GM23338 (cell line): ENCODE data around the gene PDF. TPM values are rescaled to one million over a fixed set of nuclear protein-coding genes. Genes with fewer than 3 reads are reported as not detected.

Experiments used
- ATAC-seq: fragments of 200-7000 bp; cut with Tn5 transposase; 3 replicates; pipeline ENCODE4 v1.9.1; 2020
- DNase-seq: peaks from one replicate; pipeline ENCODE4 v3.0.0-alpha.2; 2015; ENCODE audit warnings: low spot score
- H2AFZ ChIP-seq: fragments of 200-600 bp; sonication (generic); 2 replicates; pipeline ENCODE4 v1.8.0; 2016; ENCODE audit warnings: antibody characterized with exemption, mild to moderate bottlenecking, moderate library complexity
- H3F3A ChIP-seq: fragments of 200-600 bp; sonication (generic); replicated peaks from 2 replicates; pipeline ENCODE4 v1.8.0; 2017; ENCODE audit warnings: antibody characterized with exemption, mixed run types, low read depth
- H3K27ac ChIP-seq: fragments of 200-600 bp; sonication (generic); 2 replicates; pipeline ENCODE4 v1.6.1; 2016; ENCODE audit warnings: low read depth
- H3K27me3 ChIP-seq: fragments of 200-600 bp; sonication (generic); 2 replicates; pipeline ENCODE4 v1.8.0; 2016; ENCODE audit warnings: mild to moderate bottlenecking, mixed run types, moderate library complexity; ENCODE audit not compliant: insufficient read depth
- H3K36me3 ChIP-seq: fragments of 200-600 bp; sonication (generic); 2 replicates; pipeline ENCODE4 v1.8.0; 2016; ENCODE audit warnings: mild to moderate bottlenecking; ENCODE audit not compliant: insufficient read depth
- H3K4me1 ChIP-seq: fragments of 200-600 bp; sonication (generic); 2 replicates; pipeline ENCODE4 v1.8.0; 2016; ENCODE audit warnings: mild to moderate bottlenecking, moderate library complexity; ENCODE audit not compliant: insufficient read depth
- H3K4me2 ChIP-seq: fragments of 200-600 bp; sonication (generic); 2 replicates; pipeline ENCODE4 v1.7.1; 2017; ENCODE audit warnings: mixed run types
- H3K4me3 ChIP-seq: fragments of 200-600 bp; sonication (generic); 2 replicates; pipeline ENCODE4 v1.6.1; 2016; ENCODE audit warnings: mixed run types
- H3K79me2 ChIP-seq: fragments of 200-600 bp; sonication (generic); replicated peaks from 2 replicates; pipeline ENCODE4 v1.8.0; 2017; ENCODE audit warnings: mild to moderate bottlenecking; ENCODE audit not compliant: insufficient read depth
- H3K9me2 ChIP-seq: fragments of 200-600 bp; sonication (generic); 2 replicates; pipeline ENCODE4 v1.8.0; 2017; ENCODE audit not compliant: insufficient read depth
- H4K20me1 ChIP-seq: fragments of 200-600 bp; sonication (generic); replicated peaks from 2 replicates; pipeline ENCODE4 v1.8.0; 2017; ENCODE audit warnings: mild to moderate bottlenecking; ENCODE audit not compliant: insufficient read depth
- H3K27ac Mint-ChIP-seq: 2 replicates; pipeline ENCODE4 v1.8.0; 2020; ENCODE audit warnings: inconsistent platforms, mild to moderate bottlenecking, moderate library complexity, mixed read lengths
- H3K27me3 Mint-ChIP-seq: 3 replicates; pipeline ENCODE4 v1.8.0; 2022; ENCODE audit warnings: low read depth, mild to moderate bottlenecking, moderate library complexity, mixed read lengths, inconsistent platforms; ENCODE audit not compliant: insufficient read depth, poor library complexity
- H3K36me3 Mint-ChIP-seq: 3 replicates; pipeline ENCODE4 v1.8.0; 2021; ENCODE audit warnings: low read depth, mild to moderate bottlenecking, inconsistent platforms, moderate library complexity, mixed read lengths
- H3K4me1 Mint-ChIP-seq: 3 replicates; pipeline ENCODE4 v1.8.0; 2020; ENCODE audit warnings: mild to moderate bottlenecking, inconsistent platforms, mixed read lengths
- H3K4me3 Mint-ChIP-seq: 3 replicates; pipeline ENCODE4 v1.8.0; 2021; ENCODE audit warnings: moderate library complexity, mild to moderate bottlenecking, inconsistent platforms, mixed read lengths
- H3K9me3 Mint-ChIP-seq: 3 replicates; pipeline ENCODE4 v1.8.0; 2020; ENCODE audit warnings: moderate library complexity, mild to moderate bottlenecking, inconsistent platforms, mixed read lengths
- CREB1 ChIP-seq: fragments of 250-450 bp; sonication (Bioruptor Pico); IDR thresholded peaks from 2 replicates; pipeline ENCODE4 v1.5.0; 2020; ENCODE audit warnings: low read depth, mild to moderate bottlenecking, moderate library complexity
- CTCF ChIP-seq, 2 experiments: fragments of 200-600 bp in 1 of 2; sonication (generic) in 1 of 2; conservative IDR thresholded peaks; 2 replicates each; pipeline versions ENCODE4 v1.5.1 to v1.6.1; 2016 to 2017; ENCODE audit warnings: antibody characterized with exemption in 2 of 2, low read depth in 2 of 2, mild to moderate bottlenecking in 2 of 2, moderate library complexity in 1 of 2
- ETS1 ChIP-seq: IDR thresholded peaks from 2 replicates; pipeline ENCODE4 v1.6.1; 2016; ENCODE audit warnings: antibody characterized with exemption
- EZH2 ChIP-seq: fragments of 200-600 bp; sonication (generic); IDR thresholded peaks from one replicate; pipeline ENCODE4 v1.8.0; 2017; ENCODE audit warnings: antibody characterized with exemption, mild to moderate bottlenecking, low read depth; ENCODE audit not compliant: unreplicated experiment
- EZH2phosphoT487 ChIP-seq: fragments of 200-600 bp; sonication (generic); IDR thresholded peaks from one replicate; pipeline ENCODE4 v1.8.1; 2018; ENCODE audit warnings: antibody characterized with exemption; ENCODE audit not compliant: unreplicated experiment
- JUNB ChIP-seq: IDR thresholded peaks from one replicate; pipeline ENCODE4 v1.6.1; 2016; ENCODE audit warnings: antibody characterized with exemption; ENCODE audit not compliant: unreplicated experiment
- NANOG ChIP-seq: IDR thresholded peaks from 2 replicates; pipeline ENCODE4 v1.6.1; 2016; ENCODE audit warnings: antibody characterized with exemption, borderline replicate concordance
- POLR2AphosphoS5 ChIP-seq: IDR thresholded peaks from 2 replicates; pipeline ENCODE4 v1.6.1; 2016; ENCODE audit warnings: antibody characterized with exemption, low read depth
- REST ChIP-seq: IDR thresholded peaks from one replicate; pipeline ENCODE4 v1.6.1; 2018; ENCODE audit warnings: antibody characterized with exemption; ENCODE audit not compliant: unreplicated experiment
- STAT1 ChIP-seq: IDR thresholded peaks from one replicate; pipeline ENCODE4 v1.6.1; 2016; ENCODE audit warnings: antibody characterized with exemption; ENCODE audit not compliant: unreplicated experiment
- ZNF114 ChIP-seq: fragments of 250-450 bp; sonication (Bioruptor Pico); IDR thresholded peaks from 2 replicates; pipeline ENCODE4 v1.5.0; 2020; ENCODE audit warnings: mild to moderate bottlenecking, moderate library complexity
- ZNF331 ChIP-seq: fragments of 250-450 bp; sonication (Bioruptor Pico); IDR thresholded peaks from 2 replicates; pipeline ENCODE4 v1.5.0; 2020; ENCODE audit warnings: low read depth, mild to moderate bottlenecking, moderate library complexity
- ZNF462 ChIP-seq: fragments of 250-450 bp; sonication (Bioruptor Pico); IDR thresholded peaks from 2 replicates; pipeline ENCODE4 v1.5.0; 2020; ENCODE audit warnings: mild to moderate bottlenecking, moderate library complexity
- polyA plus RNA-seq: library from polyadenylated mRNA; unstranded; fragments of >200 nt; fragmentation: Nextera tagmentation; extraction: Ambion mirVana; gene quantifications from 2 replicates; pipeline ENCODE4 v1.2.1, GENCODE V29; 2016
- total RNA-seq: library from RNA; depleted of rRNA; stranded (reverse); fragments of >200 nt; shearing (Covaris generic); gene quantifications from 2 replicates; pipeline ENCODE4 v1.2.3, GENCODE V29; 2014

The PDF gene
- total and polyA plus RNA-seq, 2 experiments from 2014 or later, result 18.8 to 43.4 TPM

- H3K9me3 Mint-ChIP-seq, result no peaks in the 10 kb centered on the region
- no peak for TF ChIP-seq ZNF114 (CRISPR knock-in tag)
- no peak for TF ChIP-seq REST
- TF ChIP-seq ZNF331, result no peak
- TF ChIP-seq POLR2AphosphoS5, result no peak
- TF ChIP-seq EZH2phosphoT487, result no peak
- no peak for TF ChIP-seq STAT1
- TF ChIP-seq ETS1, result no peak
- TF ChIP-seq EZH2, result no peak
- no peak for TF ChIP-seq NANOG
- no peak for TF ChIP-seq JUNB
- TF ChIP-seq CTCF (conservative IDR thresholded peaks at IDR 0.05; ENCODE audit: low read depth in 2 of 2), result no peak
- no peak for TF ChIP-seq CREB1 (CRISPR knock-in tag)
- TF ChIP-seq ZNF462 (CRISPR knock-in tag), result no peak
- H3K36me3 Mint-ChIP-seq, result peaks cover 53% of the 10 kb centered on the region
- Histone ChIP-seq H3K4me1 (peaks cover 9% of the 10 kb centered on the region; the same call in 1 of the 2 replicates), H3F3A (peaks cover 16% of the 10 kb centered on the region; the same call in 1 of the 2 replicates), H3K27ac (no peak overlapping the region), H3K4me3 (no peak overlapping the region), H3K27me3 (no peaks in the 10 kb centered on the region), H3K36me3 (peaks cover 30% of the 10 kb centered on the region), H3K9me2 (no peaks in the 10 kb centered on the region), H3K79me2 (peaks cover 26% of the 10 kb centered on the region), H3K4me2 (no peak overlapping the region), H2AFZ (no peak overlapping the region), H4K20me1 (0 out of 2 replicates have a peak, but pooled peaks cover 3% of the 10 kb centered on the region)
- H3K27me3 Mint-ChIP-seq, result peaks cover 9% of the 10 kb centered on the region
- ATAC-seq (no peak), DNase-seq (no peak)
- H3K4me3 Mint-ChIP-seq, result no peak overlapping the region
- H3K27ac Mint-ChIP-seq, result no peak overlapping the region
- H3K4me1 Mint-ChIP-seq, result peaks cover 12% of the 10 kb centered on the region
These were observed 13.8 kb upstream of the PDF start for GRCh38 chr16:69344171-69344570.
